ENCODE data around the gene IFITM5. TPM values are rescaled to one million over a fixed set of nuclear protein-coding genes. Genes with fewer than 3 reads are reported as not detected.
A peak's percentile ranks its signal among the peaks of the same experiment; 100 is the strongest.
"Not testable (repeated sequence)": the region's sequence is repeated elsewhere in the genome, so short reads cannot be mapped to it uniquely, and the experiment has no call there.

Gene IFITM5
- total and polyA plus RNA-seq, 9 of the 15 experiments (the other 6 are each of a cell fraction or from before 2014, with no cell fraction given): 0.19 TPM; not detected in 8

DNA sequence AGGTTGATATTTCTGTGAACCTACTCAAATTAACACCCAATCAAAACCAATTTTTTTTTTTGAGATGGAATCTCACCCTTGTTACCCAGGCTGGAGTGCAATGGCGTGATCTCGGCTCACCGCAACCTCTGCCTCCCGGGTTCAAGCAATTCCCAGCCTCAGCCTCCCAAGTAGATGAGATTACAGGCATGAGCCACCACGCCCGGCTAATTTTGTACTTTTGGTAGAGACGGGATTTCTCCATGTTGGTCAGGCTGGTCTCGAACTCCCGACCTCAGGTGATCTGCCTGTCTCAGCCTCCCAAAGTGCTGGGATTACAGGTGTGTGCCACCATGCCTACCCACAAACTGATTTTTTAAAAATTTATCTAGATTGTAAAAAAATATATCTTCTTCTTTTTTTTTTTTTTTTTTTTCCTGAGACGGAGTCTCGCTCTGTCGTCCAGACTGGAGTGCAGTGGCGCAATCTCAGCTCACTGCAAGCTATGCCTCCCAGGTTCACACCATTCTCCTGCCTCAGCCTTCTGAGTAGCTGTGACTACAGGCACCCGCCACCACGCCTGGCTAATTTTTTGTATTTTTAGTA lies 29.3 kb upstream of the IFITM5 start (continued):
- TF ChIP-seq, protein P1, sequence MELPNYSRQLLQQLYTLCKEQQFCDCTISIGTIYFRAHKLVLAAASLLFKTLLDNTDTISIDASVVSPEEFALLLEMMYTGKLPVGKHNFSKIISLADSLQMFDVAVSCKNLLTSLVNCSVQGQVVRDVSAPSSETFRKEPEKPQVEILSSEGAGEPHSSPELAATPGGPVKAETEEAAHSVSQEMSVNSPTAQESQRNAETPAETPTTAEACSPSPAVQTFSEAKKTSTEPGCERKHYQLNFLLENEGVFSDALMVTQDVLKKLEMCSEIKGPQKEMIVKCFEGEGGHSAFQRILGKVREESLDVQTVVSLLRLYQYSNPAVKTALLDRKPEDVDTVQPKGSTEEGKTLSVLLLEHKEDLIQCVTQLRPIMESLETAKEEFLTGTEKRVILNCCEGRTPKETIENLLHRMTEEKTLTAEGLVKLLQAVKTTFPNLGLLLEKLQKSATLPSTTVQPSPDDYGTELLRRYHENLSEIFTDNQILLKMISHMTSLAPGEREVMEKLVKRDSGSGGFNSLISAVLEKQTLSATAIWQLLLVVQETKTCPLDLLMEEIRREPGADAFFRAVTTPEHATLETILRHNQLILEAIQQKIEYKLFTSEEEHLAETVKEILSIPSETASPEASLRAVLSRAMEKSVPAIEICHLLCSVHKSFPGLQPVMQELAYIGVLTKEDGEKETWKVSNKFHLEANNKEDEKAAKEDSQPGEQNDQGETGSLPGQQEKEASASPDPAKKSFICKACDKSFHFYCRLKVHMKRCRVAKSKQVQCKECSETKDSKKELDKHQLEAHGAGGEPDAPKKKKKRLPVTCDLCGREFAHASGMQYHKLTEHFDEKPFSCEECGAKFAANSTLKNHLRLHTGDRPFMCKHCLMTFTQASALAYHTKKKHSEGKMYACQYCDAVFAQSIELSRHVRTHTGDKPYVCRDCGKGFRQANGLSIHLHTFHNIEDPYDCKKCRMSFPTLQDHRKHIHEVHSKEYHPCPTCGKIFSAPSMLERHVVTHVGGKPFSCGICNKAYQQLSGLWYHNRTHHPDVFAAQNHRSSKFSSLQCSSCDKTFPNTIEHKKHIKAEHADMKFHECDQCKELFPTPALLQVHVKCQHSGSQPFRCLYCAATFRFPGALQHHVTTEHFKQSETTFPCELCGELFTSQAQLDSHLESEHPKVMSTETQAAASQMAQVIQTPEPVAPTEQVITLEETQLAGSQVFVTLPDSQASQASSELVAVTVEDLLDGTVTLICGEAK (IDR thresholded peaks at IDR 0.05): peak; percentile 45; the same call in 1 of the 2 replicates
- TF ChIP-seq, protein P1 (CRISPR knock-in tag; IDR thresholded peaks at IDR 0.05): not testable (repeated sequence)

All from K562 (cell line).